Measurements from ENCODE around the gene CCDC167.
A peak's percentile ranks its signal among the peaks of the same experiment; 100 is the strongest.

CCDC167 gene

DNA sequence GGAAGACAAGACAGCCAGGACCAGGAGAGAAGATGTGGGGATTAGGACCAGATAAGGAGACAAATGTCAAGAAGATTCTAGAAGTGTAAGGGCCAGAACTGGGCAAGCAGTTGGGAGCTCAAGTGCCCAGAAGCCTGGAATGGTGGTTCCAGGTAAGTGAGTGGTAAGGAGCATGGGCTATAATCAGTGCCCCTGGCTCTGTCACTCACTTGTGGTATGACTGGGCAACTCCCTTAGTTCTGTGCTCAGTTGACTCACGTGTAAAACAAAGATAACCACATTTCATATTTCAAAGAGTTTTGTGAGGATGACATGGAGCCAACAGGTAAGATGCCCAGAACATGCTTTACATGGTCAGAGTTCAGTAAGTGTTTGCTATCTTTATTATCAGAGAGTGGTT lies 11.2 kb downstream of the CCDC167 start:
- DNase-seq (ENCODE audit: low read depth) = no peak

DNA sequence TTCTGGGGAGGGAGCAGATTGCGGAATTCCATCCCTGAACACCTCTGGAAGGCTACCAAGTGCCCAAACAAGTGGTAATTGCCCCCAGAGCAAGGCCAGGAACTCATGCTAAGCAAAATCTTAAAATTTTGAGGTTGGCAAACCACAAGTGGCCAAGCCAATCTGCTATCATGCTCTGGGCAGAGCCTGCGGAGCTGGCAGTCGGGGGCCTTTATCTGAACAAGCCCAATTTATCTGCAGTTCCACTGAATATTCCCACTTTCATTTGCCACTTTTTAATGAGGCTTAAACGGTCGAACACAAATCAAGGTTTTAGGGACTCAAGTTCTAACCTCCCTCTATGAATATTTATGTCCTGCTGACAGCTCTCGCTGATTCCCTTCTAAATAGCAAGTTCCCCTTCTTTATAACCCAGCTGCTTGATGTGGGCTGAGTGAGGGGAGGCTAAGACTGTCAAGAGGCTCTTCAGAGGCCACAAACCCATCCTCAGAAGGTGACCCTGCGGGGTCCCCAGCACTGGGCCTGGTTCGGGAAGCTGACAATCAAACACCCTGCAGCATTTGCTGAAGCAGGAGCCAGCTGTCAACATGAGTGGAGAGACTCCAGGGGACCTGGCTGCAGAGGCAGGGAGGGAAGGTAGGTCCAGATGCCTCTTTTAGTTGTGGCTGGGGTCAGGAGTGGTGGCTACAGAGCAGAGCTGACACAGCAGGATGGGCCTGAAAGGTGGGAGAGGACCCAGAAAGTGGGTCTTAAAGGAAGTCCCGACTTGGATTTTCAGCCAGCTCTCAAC lies 11.9 kb downstream of the CCDC167 start:
- no peak for DNase-seq (ENCODE audit: low read depth)

DNA sequence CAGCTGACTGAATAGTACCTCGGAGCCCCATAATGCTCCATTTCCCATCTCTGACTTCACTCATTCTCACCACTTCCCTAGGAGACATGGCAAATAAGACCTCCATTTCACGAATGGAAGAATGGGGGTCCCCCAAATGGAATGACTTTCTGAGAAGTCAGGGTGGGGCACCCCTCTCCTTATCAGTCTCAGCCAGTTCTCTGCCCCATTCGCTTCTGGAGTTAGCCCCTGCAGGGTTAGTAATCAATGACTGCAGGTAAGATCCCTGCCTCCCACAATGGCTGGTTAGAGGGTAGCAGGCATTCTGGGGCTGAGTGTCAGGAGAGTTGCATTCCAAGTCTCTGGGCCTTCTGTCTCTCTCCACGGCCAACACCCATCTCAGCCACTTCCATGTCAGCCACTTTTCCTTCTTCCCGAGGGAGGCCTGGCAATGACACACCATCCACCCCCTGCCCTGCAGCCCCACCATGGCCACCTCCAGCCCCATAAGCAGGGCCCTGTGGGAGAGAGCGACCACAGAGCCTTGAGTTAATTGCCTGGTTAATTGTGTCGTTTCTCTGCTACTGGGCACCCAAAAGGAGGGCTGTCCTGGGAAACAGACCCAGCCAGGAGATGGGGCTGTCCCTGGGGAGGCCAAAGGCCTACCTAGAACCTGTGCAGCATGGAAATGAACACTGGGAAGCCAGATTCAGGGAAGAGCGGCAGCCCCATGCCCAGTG lies 13.4 kb downstream of the CCDC167 start:
- no peak for DNase-seq (ENCODE audit: low read depth)

DNA sequence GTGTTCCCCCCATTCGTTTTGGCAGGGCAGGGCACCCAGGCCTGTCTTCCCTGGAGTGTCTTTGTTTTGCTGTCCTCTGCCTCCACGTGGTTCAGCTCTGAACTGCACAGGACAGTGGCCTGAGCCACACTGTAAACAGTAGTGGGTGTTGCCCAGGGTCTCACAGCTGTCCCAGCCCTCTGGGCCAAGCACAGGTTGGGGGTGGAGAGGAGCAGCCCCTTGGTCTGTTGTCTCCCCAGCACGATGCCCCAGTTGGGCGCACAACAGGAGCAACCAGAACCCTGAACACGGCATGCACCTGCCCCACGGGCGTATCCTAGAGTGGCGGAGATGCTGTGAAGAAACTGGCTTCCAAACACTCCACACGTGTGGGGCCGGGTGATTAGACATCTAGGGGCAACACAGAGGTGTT lies 14.4 kb downstream of the CCDC167 start:
- DNase-seq (ENCODE audit: low read depth) = no peak

DNA sequence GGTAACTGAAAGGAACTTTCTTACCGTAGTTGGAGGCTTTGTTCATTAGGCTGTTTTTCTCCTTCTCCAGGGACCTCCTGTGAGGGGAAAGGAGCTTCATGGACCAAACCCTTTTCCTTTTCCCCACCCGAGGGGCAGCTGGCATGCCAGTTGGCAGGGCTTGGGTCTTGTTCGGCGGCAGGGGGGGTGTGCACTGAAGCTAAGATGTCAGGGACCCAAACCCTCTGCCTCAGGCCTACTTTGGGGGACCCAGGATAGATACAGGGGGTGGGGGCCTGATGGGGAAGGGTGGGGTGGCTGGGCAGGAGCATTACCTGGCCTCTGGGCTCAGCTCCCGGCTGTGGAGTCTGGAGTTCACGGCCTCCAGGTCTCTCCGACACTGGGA lies 14.9 kb downstream of the CCDC167 start:
- no peak for DNase-seq (ENCODE audit: low read depth)

DNA sequence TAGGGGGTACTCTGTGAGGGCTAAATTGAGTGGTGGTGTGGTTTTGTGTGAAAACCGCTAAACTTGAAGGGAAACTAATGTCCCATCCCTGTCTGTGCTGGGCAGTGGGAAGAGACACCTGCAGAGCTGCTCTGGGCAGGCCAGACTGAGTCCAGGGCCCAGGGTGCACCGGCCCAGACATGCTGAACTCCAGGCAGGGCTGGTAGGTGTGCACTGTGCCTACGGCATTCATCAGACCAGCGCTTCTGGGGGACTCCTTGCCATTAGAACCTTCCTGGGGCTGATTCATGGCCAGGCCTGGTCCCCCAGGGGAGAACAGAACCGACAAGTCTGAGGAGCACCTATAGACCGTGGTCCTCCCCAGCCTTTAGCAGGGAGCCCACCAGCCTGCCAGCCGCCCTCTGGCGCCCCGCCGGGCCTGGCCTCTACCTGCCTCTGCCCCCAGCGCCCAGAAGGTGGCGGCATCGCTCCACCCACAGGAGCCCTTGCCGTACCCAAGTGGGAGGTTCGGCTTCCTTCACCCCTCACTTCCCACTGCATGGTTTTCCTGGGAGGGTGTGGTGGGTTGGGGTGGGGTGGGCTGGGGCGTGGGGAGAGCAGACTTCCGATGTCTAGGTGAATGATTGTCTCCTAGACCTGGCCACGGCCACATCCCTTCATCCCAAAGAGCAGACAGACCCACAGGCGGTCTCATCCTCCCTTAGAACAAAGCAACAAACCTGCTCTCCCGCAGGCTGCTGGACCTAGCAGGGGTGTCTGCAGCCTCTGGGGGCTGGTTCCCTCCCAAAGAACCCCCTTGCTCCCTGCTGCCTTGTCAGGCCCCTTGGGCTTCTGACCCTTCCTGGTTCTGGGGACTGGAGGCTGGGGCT lies 15.5 kb downstream of the CCDC167 start:
- peak; percentile 63 for DNase-seq (ENCODE audit: low read depth)

DNA sequence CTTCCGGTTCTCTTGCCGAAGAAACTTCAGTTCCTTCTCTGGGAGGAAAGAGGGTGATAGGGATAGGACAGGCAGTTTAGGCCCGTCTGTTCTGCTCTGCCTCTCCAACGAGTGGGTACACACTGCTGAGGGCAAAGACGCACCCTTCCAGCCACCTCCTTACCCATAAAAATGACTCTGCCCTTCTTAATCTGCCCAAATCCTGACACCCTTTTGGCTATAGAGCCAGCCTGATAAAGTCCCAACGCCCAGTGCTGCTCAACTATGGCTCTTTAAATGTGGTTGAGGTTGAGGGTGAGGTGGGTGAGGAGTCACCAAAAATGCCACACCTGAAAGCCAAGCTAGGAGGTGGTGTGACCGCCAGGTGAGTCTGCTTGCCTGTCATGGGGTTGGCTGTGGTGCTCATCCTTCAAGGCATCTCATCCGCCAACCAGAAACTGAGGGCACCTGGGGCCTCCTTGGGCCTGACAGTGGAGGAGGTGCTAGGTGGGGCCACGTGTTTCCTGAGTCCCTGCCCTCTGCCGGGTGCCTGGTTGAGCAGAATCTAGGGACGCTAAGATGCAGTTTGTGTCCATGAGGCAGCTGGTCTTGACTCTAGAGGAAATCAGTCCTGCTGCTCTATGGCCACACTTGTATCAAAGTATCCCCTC lies 16.3 kb downstream of the CCDC167 start:
- no peak for DNase-seq (ENCODE audit: low read depth)

DNA sequence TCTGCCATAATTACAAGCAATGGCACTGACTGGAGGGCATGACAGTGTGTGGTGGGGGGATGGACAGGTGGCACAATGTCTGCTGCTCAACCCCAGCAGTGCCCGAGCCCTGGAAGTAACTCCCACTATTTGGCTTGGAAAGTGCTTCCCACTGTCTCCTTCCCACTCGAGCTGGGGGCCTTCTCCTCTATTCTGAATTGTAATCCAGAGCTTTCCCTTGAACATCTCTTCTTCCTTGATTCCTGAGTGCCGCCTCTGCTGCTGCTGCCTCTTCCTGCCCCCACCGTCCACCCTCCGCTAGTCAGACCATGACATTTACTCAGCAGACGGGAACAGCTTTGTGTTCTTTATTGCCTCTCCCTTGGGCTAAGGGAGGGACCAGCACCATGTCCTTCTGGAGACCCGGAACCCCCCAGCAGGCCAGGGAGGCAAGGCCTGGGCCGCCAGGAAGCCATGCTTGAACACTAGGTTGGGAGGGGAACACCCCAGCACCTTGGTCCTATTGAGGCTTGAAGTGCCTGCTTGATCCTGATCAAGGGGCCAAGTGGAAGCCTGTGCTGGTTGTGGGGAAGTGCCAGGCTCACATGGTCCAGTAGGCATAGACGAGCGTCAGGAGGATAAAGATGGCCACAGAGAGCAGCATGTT lies 17.0 kb downstream of the CCDC167 start:
- no peak for DNase-seq (ENCODE audit: low read depth)

DNA sequence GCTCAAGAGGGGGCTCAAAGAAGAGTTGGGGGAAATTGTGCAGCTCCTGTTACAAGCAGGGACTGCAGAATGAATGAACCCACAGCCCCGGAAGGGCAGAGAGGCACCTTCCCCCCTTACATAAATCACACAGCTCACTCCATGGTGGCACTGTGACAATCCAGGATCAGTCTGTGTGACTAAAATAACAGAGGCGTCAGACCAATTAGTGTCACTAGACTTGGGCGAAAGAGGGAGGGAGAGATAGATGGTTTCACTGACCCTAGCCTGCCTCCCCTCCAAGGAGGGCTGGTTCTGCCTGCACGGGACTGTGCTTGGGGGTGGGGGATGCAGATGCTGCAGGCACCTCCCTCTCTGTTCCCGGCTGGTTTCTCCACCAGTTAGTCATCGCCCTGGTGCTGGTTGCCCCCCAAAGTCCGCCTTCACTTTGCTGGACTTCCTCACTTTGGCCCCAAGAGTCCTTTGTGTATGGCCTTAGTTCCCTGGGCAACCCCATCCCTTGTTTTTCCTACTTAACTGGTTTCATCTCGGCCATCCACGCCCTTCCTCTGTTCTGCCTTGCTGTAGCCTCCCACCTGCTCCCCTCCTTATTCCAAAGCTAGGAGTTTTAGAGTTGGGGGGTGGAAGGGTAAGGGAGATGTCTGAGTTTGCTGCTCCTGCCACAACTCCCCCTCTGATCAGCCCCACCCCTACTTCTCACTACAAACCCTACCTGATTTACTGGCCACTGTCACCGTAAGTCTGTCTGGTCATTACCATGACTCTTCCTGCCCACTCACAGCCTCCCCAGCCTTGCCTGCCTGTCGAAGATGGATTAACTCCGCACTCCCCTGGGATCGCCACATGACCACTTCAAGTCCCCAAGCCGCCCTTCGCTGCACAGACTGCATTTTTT lies 17.7 kb downstream of the CCDC167 start:
- no peak for DNase-seq (ENCODE audit: low read depth)

DNA sequence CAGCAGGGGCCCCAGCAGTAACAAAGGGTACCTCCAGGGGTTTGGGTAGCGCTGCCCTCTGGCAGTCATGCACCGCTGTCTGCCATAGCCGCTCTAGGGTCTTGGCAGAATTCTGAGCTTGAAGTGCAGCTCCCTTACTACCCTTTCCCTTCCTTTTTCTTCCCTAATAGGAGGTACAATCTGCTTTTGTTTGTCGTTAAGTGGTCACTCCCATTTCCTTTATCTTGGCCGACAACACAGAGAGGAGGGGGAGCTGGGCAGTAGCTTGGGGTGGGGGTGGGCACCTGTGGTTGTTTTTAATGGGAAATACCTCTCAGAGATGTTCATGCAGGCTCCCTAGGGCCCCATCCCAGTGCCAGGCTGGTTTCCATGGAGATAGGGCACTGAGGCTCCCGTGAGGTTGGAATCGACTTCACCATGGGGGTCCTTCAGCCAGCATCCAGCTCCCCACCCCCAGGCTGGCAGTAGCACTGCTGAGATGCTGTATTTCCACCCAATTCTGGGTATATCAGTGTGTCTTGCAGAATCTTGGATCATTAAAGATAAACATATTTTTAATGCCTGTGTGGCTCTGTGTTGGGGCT lies 18.6 kb downstream of the CCDC167 start:
- DNase-seq (ENCODE audit: low read depth) = no peak

DNA sequence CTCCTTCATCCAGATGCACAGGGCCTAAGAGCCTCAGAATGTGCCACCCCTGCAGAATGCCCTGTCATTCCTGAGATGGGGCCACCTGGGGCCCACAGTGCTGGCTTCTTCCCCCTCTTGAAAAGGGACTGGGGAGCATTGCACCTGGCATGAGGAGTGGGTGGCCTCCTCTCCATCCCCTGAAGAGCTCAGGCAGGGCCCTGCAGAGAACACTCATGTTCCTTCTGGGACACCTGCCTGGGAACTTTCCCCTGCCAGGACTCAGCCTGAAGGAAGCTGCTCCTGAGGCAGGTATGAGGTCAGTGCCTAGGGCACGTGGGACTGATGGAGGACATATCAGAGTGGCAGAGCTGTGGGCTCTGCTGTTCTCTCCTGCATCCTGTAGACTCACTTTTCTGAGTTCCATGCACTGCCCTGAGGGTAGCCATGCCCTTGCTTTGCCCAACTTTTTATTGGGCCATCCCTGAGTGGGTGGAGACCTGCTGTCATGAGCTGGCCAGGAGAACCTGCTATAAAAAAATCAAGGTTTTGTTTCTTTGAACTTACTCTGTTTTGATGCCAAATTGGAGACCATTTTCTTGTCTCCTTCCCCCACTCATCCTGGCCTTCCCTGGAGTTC lies 19.5 kb downstream of the CCDC167 start:
- DNase-seq (ENCODE audit: low read depth) = no peak

DNA sequence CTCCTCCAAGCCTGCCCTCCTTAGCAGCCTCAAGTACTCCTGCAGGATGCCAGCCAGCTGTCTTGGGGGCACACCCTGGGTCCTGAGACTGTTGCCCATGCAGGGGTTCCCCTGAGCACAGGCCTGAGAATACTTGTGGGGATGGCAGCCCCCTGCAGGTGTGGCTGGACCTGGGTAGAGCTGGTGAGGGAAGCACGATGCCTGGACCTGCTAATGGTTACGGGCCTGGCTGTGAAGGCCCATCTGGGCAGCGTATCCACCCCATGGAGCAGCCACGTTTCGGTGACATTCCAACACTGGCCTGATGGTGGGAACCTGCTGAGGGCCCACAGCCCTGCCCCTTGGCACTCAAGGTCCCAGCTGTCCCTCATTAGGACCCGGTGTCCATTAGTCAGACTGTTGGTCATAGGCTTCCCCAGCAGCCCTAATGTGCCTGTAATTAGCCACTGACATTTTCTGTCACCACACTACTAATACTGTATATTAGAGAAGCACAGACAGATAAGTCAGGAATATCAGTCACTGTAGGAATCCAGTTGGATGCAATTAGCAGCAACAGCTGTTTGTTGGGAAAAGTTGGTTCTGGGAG lies 20.3 kb downstream of the CCDC167 start:
- no peak for DNase-seq (ENCODE audit: low read depth)

DNA sequence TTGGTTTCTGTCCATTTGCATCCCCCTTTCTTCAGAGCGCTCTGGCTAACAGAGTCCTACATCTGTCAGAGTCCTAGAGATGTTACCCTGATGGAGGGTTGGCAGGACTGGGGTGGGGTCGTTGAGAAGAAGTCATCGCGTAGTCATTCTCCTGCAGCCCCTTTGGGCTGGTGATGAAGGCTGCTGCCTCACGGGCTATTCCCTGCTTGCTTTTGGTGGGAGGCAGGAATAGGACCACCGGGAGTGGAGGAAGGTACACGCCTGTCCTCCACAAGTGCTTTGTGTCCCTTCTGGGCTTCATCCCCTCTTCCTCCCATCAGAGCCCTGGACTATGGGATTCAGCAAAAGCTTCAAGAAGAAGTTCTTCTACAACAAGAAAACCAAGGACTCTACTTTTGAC lies 20.9 kb downstream of the CCDC167 start:
- no peak for DNase-seq (ENCODE audit: low read depth)

DNA sequence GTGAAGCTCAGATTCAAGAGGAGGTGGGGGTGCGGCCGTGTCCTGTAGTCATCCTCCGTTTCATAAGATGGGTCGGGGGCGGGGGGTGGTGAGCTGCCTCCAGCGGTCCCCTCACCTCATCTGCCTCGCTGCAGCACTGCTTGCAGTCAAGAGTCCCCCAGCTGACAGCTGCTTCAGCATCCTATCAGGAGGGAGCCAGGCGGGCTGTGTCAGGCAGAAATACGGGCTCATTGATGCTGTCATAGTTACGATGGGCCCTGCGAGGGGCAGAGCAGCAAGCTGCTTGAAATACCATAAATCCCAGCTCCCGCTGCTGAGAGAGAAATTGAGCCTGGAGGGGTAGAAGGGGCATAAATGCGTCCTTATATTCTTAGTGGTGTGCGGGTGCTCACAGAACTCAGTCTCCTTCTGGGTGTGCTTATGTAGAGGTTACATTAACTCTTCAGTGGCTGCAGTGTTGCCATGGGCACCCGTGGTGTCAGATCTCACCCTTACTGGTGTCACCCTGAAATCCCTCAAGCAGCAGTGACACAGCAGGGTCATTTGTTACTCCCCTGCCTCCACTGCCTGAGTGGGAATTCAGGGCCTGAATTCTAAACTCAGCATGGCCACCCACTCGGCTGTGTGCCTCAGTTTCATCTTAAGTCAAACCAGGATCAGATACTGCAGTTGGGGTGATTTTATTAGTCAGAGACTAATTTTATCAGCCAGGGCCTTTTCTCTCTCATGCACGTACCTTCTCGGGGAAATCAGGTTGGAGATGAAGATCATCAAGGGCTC lies 21.8 kb downstream of the CCDC167 start:
- DNase-seq (ENCODE audit: low read depth) = no peak

DNA sequence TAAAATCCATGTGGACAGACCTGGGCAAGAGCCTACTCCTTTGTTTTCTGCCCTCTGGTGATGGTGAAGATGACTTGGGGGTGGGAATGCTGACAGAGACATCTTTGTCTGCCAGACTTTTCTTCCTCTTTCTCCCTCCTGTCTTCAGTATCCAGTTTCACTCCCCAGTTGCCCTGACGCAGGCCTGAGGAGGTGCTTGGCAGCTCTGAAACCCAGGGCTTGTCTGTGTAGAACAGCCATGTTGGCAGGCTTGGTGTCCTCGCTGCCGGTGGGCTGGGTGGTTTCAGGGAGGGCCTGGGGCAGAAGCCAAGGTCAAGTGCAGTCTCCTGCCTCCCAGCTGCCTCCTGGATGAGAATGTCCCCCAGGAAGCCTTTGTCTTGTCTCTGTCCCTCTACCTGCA lies 22.5 kb downstream of the CCDC167 start:
- no peak for DNase-seq (ENCODE audit: low read depth)

DNA sequence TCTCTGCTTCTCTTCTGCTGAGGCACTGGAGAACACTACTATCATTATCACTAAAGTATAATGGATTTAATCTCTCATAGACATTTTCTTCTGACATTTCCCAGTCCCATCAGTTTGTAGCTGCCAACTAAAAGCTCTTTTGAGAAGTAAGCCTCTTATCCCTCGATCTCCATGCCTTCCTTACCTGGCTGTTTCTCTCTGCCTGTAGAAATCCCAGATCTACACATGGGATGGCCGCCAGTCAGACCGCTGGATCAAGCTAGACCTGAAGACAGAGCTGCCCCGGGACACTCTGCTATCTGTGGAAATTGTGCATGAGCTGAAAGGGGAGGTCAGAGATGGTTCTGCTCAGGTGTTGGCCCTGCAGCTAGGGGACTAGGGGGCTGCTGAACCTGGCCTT lies 25.4 kb downstream of the CCDC167 start:
- DNase-seq (ENCODE audit: low read depth) = no peak

DNA sequence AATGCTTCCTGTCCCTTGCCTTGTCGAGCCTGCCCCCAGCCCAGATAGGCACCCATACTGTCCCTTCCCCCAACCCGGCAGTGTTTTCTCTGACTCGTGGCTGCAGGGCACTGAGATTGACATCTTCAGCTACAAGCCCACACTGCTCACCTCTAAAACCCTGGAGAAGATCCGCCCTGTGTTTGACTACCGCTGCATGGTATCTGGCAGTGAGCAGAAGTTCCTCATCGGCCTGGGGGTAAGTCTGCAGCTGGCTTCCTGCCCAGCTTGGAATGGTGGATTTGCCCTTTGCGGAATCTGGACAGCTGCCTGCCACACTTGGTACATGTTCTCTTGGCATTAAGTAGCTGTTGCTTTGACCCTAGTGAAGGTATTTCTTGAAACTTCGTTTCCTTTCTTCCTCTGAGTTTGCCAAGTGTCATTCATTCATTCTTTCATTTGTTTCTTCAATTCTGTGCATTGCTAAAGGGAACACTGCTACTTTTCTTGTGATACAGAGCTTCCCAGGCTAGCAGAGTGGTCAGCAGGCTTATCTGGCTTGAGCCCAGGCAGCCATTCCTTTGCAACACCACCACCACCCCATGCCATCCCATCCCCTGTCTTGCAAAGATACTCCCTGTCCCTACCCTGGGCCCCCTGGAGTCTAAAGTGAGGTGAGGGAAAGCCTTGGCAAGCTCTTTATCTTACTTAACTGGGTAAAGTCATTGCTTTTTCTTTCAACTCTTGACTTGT lies 26.2 kb downstream of the CCDC167 start:
- no peak for DNase-seq (ENCODE audit: low read depth)

DNA sequence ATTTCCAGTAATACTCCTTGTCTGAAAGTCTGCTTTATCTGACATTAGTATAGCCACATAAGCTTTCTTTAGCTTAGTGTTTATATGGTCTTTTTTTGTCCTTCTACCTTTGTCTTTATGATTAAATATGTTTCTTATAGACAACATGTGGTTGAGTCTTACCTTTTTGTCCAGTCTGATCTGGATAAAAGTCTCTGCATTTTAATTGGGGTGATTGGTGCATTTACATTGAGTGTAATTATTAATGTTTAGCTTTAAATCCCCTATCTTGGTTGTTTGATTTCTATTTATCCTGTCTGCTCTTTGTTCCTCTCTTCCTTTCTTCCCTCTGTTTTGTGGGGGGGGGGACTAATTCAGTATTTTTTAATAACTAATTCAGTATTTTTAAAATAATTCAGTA lies 32.0 kb downstream of the CCDC167 start:
- no peak for DNase-seq (ENCODE audit: low read depth)

All from activated gamma-delta T cell treated with anti-CD3 and anti-CD28 coated beads, Interleukin-2, amount 50 U/mL, for 16 hours (primary cell).